CD4-positive, alpha-beta T cell treated with Interleukin-4 for 4 hours (primary cell): ENCODE results near the gene ATP1B1.

Experiments
- DNase-seq: peaks from one replicate; pipeline ENCODE4 v3.0.0-alpha.2; 2020

ATP1B1 gene

GRCh38 chr1:169094897-169095569, 11.5 kb upstream of the ATP1B1 start:
- DNase-seq = no peak

DNA sequence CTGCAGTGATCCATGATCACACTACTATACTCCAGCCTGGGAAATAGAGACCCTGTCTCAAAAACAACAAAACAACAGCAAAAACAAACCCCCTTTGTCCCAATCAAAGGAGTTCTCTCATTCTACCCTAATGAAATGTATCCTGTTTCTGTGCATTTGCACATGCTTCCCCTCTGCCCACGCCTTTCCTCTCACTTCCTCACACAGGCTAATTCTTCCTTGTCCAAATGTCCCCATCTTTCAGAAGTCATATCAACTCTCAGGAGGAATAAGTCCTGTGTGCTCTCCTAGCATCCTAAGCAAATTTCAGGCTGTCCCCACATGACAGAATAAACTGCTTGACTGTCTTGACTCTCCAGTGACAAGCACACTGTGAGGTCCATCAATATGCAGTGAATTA, 8.1 kb upstream of the ATP1B1 start:
- no peak for DNase-seq

GRCh38 chr1:169099561-169099960, 6.9 kb upstream of the ATP1B1 start:
- no peak for DNase-seq

DNA sequence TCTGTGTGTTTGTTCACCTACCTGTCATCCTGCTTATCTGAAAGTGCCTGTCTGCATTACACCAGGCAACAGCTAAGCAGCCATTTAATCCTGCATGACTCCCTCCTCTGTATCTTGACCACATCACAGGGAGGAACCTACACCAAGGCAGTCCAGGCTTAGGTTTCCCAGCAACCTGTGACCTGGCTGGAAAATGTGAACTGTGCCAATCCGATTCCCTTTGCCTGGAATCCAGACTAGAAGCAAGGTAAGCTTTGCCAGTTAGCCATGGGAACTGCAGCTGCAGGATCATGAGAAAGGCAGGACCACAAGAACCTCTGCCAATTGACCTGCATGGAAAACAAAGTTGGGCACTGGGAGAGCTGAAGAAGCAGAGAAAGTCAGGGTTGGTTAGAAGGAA, 6.3 kb upstream of the ATP1B1 start:
- DNase-seq = no peak

- DNase-seq = no peak
Observed at GRCh38 chr1:169100651-169101088, 5.8 kb upstream of the ATP1B1 start.

- no peak for DNase-seq
Observed at GRCh38 chr1:169102567-169102966, 3.9 kb upstream of the ATP1B1 start.

DNA sequence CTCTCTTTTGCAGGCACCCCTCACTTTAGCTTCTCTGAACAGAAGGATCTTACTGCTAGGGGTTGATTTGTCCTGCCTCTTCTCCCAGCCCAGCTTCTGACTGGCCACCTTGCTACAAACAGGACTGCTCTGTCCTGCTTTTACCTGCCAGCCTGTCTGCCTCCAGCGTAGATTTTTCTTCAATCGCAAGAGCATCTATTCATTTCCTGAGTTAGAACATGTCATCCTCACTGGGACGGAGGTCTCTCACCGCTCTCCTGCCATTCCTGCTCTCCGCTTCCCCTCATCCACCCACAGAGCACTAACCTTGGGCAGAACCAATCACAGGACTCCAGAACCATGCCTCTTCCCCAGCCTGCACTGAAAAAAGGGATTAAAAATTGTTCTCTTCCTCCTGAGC, 3.5 kb upstream of the ATP1B1 start:
- DNase-seq = no peak

DNA sequence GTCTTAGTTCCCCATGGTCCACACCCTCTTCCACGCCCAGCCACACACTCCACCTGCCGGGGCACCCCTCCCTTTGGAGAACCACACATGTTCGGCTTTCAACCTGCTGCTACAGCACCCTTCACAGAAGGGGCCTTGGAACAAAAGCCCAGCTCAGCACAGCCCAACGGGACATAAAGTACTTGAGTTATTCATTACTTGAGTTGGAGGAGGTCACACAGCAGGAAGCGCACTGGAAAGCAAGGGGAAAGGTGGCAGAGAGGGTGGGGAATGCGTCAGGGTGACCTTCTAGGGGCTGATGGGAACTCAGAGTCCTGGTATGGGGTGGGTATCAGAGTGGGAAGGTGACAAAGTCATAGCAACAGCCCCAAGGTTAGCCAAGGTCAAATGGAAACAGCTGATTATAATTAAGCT, 3.0 kb upstream of the ATP1B1 start:
- no peak for DNase-seq

GRCh38 chr1:169105087-169105433, 1.4 kb upstream of the ATP1B1 start:
- DNase-seq = no peak

- DNase-seq = no peak
Observed at GRCh38 chr1:169105434-169106094, 926 bp upstream of the ATP1B1 start.

- no peak for DNase-seq
Observed at GRCh38 chr1:169106921-169107602, 572 bp downstream of the ATP1B1 start.

DNA sequence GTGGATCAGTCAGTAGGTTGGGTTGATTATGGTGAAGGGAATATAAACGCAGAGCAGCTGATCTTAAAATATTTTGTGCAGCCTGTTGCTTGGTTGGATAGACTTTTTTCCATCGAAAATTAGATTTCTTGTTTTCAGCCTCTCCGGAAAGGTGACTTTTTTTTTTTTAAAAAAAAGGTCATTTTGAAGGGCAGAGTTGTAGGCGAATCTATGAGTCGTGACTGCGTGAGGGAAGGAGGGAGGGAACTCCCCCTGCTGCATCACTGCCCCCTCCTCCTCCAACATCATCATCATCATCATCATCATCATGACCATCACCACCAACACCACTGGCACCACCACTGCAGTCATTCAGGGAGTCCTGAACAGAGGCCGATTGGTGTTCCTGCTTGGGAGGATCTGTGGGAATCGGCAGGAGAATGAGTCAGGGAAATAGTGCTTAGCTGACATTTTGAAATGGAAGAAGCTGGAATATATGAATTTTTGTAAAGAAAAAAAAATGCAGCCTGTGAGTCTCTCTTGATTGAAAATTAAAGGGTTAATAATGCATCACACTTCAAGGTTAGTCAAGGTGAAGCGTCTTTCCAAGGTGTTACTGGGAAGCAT, 1.2 kb downstream of the ATP1B1 start:
- DNase-seq = no peak

DNA sequence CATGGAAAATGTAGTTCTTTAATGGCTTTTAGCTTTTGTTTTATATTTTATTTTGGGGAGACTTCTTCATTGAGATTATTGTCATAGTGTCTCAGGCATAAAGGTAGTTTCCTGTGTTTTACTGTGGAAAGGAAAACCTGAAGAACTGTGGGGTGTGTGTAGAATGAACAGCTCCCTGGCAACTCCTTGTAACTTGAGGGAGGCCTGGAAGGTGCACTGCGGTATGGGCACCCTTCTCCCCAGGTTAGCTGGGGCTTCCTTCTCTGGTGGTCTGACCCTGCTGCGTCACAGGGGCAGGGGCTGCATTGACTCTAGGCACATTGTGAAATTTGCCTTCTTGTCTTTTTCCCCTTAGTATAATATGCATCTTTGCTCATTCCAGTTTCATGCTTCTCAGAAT, 1.7 kb downstream of the ATP1B1 start:
- DNase-seq = no peak

DNA sequence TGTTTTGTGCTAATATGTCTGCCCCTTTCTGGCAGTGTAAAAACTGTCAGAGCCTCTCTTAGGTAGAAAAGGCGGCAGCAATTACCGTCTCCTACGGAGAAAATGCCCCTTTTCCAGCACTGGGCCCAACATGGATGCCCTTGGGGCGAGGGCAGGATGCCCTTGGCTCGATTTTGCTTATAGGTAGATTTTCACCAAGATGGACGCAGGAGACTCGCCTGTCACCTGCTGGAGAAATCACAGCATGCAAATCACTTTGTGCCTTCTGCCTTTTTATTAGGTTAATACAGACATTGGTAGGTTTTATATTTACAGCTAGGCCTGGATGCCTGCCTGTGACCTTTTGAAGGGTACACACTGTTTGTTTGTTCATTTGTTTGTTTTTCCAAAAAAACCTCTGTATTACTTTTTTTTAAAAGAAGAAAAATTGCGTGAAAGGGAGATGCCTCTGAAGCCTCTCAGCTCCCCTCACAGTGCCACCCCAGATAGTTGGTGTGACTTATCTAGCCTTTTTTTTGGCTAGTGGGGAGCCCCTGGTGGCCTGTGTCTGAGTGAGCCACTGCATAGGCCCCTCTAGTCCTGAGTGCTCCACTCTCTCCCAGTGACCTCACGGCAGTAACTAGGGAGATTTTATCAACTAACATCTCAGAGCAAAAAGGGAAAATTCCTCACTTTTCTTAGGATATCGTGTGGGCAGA, 2.5 kb downstream of the ATP1B1 start:
- no peak for DNase-seq

- DNase-seq = no peak
Observed at GRCh38 chr1:169109561-169110134, 3.2 kb downstream of the ATP1B1 start.

DNA sequence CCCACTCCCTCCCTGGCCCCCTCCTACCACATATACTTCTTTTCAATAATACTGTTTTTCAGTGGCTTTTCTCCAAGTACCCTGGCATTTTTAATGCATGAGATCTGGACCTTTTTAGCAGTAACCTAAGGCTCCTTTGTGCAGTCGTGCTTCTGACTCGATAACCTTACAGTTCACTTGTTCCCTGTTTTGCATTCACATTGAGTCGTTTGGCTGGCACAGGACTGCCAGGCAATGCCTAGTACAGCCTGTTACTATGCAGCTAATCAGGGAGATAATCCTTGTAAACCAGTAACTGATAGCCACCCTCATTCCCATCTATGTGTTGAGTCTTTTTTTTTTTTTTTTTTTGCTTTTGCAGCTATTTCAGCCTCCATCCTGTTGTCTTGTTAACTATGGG, 3.7 kb downstream of the ATP1B1 start:
- no peak for DNase-seq

DNA sequence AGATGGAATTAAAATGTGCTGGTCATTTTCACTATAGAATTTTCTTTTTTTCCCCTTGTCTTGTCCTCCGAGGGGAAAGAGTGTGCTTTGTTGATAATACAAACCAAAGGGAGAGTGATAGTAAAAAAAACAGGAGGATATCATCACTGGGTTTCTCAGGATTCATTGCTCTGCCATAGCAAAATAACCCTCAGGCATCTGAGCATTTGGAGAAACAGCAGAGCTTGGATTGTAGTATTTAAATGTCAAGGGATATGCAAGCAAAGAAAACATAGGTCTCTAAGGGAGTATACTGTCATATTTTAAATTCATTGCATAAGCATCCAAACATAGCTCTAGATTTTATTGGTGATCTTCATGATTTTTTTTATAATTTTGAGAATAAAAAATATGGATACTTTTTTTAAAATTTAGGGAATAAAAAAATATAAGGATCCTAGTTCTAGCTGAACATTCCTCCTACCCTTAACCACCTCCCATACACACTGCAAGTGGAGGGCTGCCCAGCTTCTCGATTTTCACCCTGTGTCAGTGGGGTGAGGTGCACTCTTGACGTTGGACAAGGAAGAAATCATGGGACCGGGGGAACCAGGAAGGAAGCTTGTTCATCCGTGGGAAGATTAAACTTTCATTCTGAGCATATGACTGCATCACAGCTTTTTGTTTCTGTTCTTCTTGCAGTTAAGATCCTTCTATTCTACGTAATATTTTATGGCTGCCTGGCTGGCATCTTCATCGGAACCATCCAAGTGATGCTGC, 4.4 kb downstream of the ATP1B1 start:
- DNase-seq = no peak

GRCh38 chr1:169111472-169111871, 5.0 kb downstream of the ATP1B1 start:
- no peak for DNase-seq

- DNase-seq = no peak
Observed at GRCh38 chr1:169112241-169112640, 5.8 kb downstream of the ATP1B1 start.

DNA sequence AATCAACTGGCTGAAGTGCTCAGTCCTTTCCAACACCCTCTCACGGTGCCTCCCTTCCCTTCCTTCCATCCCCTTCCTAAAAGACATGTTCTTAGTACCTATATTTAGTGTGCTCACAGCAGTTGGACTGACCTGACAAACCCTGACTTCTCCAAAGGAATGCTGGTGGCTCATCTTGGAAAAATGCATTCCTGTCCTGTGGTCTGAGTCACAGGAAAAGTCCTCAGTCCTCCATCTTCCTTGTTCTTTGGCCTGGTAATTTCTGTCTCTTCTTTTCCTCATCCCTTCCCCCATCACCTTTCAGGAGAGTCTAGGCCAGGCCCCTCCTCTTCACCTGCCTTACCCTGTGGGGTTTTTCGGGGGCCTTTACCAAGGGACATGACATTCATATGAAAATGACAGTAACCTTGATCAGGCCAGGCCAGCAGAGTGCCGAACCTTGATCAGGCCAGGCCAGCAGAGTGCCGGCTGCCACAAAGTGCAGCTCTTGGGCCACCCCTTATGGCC, 7.2 kb downstream of the ATP1B1 start:
- no peak for DNase-seq

GRCh38 chr1:169115891-169116585, 9.5 kb downstream of the ATP1B1 start:
- DNase-seq = no peak
